ENCODE results near the gene ELK4.

DNA sequence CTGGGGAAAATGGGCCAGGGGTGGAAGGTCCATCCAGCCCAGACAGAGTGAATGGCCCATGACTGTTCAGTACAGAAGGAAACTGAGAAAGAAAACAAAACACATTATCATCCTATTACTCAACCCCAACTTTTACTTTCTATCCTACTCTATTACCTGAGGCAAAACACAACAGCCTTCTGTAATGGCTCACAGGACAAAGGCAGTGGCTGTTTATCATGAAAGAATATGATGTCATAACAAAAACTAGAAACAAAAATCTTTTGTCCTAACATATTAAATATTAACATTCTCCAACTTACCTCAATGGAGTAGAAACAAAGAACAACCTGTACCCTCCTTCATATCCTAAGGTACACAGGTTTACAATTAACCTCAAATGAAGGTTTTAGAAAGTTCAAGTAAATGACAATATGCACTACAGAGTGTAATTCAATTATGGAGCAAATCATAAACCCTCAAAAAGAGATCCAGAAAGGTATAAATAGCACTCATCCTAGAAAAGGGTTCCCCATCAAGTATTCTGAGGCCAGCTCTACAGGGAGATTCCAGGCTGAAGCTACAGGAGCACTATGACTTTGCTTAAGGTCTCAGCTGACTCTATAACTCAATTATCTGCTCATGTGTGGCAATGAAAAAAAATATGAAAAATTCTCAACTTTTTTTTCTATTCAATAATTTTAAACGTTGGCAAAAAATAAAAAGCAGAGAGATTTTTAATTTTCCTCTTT, 15.1 kb downstream of the ELK4 start:
- TF ChIP-seq, protein P1, sequence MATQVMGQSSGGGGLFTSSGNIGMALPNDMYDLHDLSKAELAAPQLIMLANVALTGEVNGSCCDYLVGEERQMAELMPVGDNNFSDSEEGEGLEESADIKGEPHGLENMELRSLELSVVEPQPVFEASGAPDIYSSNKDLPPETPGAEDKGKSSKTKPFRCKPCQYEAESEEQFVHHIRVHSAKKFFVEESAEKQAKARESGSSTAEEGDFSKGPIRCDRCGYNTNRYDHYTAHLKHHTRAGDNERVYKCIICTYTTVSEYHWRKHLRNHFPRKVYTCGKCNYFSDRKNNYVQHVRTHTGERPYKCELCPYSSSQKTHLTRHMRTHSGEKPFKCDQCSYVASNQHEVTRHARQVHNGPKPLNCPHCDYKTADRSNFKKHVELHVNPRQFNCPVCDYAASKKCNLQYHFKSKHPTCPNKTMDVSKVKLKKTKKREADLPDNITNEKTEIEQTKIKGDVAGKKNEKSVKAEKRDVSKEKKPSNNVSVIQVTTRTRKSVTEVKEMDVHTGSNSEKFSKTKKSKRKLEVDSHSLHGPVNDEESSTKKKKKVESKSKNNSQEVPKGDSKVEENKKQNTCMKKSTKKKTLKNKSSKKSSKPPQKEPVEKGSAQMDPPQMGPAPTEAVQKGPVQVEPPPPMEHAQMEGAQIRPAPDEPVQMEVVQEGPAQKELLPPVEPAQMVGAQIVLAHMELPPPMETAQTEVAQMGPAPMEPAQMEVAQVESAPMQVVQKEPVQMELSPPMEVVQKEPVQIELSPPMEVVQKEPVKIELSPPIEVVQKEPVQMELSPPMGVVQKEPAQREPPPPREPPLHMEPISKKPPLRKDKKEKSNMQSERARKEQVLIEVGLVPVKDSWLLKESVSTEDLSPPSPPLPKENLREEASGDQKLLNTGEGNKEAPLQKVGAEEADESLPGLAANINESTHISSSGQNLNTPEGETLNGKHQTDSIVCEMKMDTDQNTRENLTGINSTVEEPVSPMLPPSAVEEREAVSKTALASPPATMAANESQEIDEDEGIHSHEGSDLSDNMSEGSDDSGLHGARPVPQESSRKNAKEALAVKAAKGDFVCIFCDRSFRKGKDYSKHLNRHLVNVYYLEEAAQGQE (IDR thresholded peaks at IDR 0.05; ENCODE audit: insufficient read depth in 1 of 2, low read depth in 2 of 2, low read length in 2 of 2), result no peak
- no peak for TF ChIP-seq POLR2AphosphoS5 (IDR thresholded peaks at IDR 0.05; ENCODE audit: low read depth, low read length)
- no peak for TF ChIP-seq SIN3A (IDR thresholded peaks at IDR 0.05; ENCODE audit: borderline replicate concordance, insufficient read depth, low read length)
